ENCODE measurements around the gene SYT1. TPM values are rescaled to one million over a fixed set of nuclear protein-coding genes. Genes with fewer than 3 reads are reported as not detected.

Gene SYT1
- total and polyA plus RNA-seq, 2 of the 8 experiments (the other 6 are each of a cell fraction or from before 2014, with no cell fraction given) = 11.0 to 34.6 TPM

DNA sequence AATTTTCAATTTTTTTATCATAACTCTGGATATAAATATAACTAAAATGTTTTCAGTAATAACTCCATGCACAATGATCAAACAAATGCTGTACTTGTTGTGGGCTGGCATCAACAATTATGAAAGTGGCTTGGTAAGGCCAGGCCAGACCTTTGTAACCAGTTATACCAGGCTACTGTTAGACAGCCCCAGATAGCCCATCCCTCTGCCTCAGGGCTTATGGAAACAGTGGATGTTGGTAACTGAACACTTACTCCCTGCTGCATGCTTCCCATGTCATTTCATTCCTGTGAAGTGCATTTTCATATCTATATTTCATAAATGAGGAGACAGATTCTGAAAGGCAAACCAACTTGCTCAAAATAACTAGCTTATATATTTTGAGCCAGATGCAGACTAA, 195.0 kb downstream of the SYT1 start (continued):
- TF ChIP-seq CHD7 (IDR thresholded peaks at IDR 0.05; ENCODE audit: insufficient replicate concordance, low read length) = no peak
- no peak for TF ChIP-seq RXRA (IDR thresholded peaks at IDR 0.05; ENCODE audit: insufficient read depth, low read depth, low read length)
- TF ChIP-seq, protein P1, sequence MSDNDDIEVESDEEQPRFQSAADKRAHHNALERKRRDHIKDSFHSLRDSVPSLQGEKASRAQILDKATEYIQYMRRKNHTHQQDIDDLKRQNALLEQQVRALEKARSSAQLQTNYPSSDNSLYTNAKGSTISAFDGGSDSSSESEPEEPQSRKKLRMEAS (IDR thresholded peaks at IDR 0.05) = no peak
- TF ChIP-seq CEBPB (IDR thresholded peaks at IDR 0.05; ENCODE audit: low read depth, low read length) = no peak
- TF ChIP-seq KDM5A (IDR thresholded peaks at IDR 0.05; ENCODE audit: low read length) = no peak
- no peak for TF ChIP-seq CHD1 (IDR thresholded peaks at IDR 0.05; ENCODE audit: low read depth, low read length)
- TF ChIP-seq PHF8 (conservative IDR thresholded peaks at IDR 0.05; ENCODE audit: low read depth, low read length) = no peak
- TF ChIP-seq TEAD4 (IDR thresholded peaks at IDR 0.05; ENCODE audit: low read depth, low read length) = no peak
- no peak for TF ChIP-seq SP1 (IDR thresholded peaks at IDR 0.05; ENCODE audit: low read depth, low read length)

All from H1 (cell line).